Liver (tissue), 9 donors: Measurements from ENCODE around the gene CEP120. TPM values are rescaled to one million over a fixed set of nuclear protein-coding genes. Genes with fewer than 3 reads are reported as not detected.

Experiments
- DNase-seq: peaks from one replicate; pipeline ENCODE4 v3.0.0-alpha.2; 2017; ENCODE audit warnings: low spot score
- H3K27ac ChIP-seq, 2 donors: one replicate each; pipeline ENCODE4 v1.7.0; 2013; ENCODE audit warnings: inconsistent platforms in 2 of 2, low read length in 2 of 2, control low read depth in 1 of 2, low read depth in 1 of 2, mild to moderate bottlenecking in 1 of 2
- H3K27me3 ChIP-seq, 4 donors: one replicate each; pipeline versions ENCODE4 v1.6.1 to v1.7.0; 2013; ENCODE audit warnings: low read length in 3 of 4, inconsistent platforms in 1 of 4, mild to moderate bottlenecking in 1 of 4, moderate library complexity in 1 of 4; ENCODE audit not compliant: control insufficient read depth in 4 of 4, insufficient read depth in 4 of 4
- H3K36me3 ChIP-seq, 4 donors: one replicate each; pipeline versions ENCODE4 v1.6.1 to v1.7.0; 2013; ENCODE audit warnings: low read length in 3 of 4, mild to moderate bottlenecking in 3 of 4, low read depth in 1 of 4, moderate library complexity in 1 of 4; ENCODE audit not compliant: control insufficient read depth in 4 of 4, insufficient read depth in 3 of 4
- H3K4me1 ChIP-seq, 4 donors: one replicate each; pipeline versions ENCODE4 v1.6.1 to v1.7.0; 2013; ENCODE audit warnings: low read length in 3 of 4, mild to moderate bottlenecking in 3 of 4, moderate library complexity in 1 of 4; ENCODE audit not compliant: control insufficient read depth in 4 of 4, insufficient read depth in 4 of 4
- H3K4me3 ChIP-seq, 3 donors: one replicate each; pipeline versions ENCODE4 v1.6.1 to v1.7.0; 2013; ENCODE audit warnings: low read length in 3 of 3, control low read depth in 1 of 3, low read depth in 1 of 3, mild to moderate bottlenecking in 1 of 3
- H3K9ac ChIP-seq, 2 donors: one replicate each; pipeline ENCODE4 v1.7.0; 2013; ENCODE audit warnings: low read length in 2 of 2, mild to moderate bottlenecking in 2 of 2, moderate library complexity in 2 of 2, control low read depth in 1 of 2, low read depth in 1 of 2
- H3K9me3 ChIP-seq, 4 donors: one replicate each; pipeline versions ENCODE4 v1.6.1 to v1.7.0; 2013; ENCODE audit warnings: low read length in 3 of 4; ENCODE audit not compliant: control insufficient read depth in 4 of 4
- FOXA1 ChIP-seq: IDR thresholded peaks from 2 replicates; pipeline ENCODE4 v1.6.1; 2016; ENCODE audit warnings: antibody characterized with exemption
- FOXA2 ChIP-seq: IDR thresholded peaks from 2 replicates; pipeline ENCODE4 v1.6.1; 2016; ENCODE audit warnings: antibody characterized with exemption
- HNF4G ChIP-seq: IDR thresholded peaks from 2 replicates; pipeline ENCODE4 v1.6.1; 2016; ENCODE audit warnings: antibody characterized with exemption
- MAX ChIP-seq: IDR thresholded peaks from 2 replicates; pipeline ENCODE4 v1.6.1; 2016; ENCODE audit warnings: antibody characterized with exemption
- NR2F2 ChIP-seq: IDR thresholded peaks from 2 replicates; pipeline ENCODE4 v1.6.1; 2016; ENCODE audit warnings: antibody characterized with exemption
- RAD21 ChIP-seq, 2 donors: IDR thresholded peaks; 2 replicates each; pipeline ENCODE4 v1.6.1; 2016; ENCODE audit warnings: antibody characterized with exemption in 2 of 2, mild to moderate bottlenecking in 2 of 2
- REST ChIP-seq: IDR thresholded peaks from 2 replicates; pipeline ENCODE4 v1.6.1; 2016; ENCODE audit warnings: antibody characterized with exemption, mild to moderate bottlenecking
- RXRA ChIP-seq, 2 donors: IDR thresholded peaks; 2 replicates each; pipeline ENCODE4 v1.6.1; 2017 to 2018; ENCODE audit warnings: antibody characterized with exemption in 2 of 2, mild to moderate bottlenecking in 1 of 2
- SP1 ChIP-seq: IDR thresholded peaks from 2 replicates; pipeline ENCODE4 v1.6.1; 2018; ENCODE audit warnings: antibody characterized with exemption, mild to moderate bottlenecking
- TAF1 ChIP-seq: conservative IDR thresholded peaks from 2 replicates; pipeline ENCODE4 v1.6.1; 2016; ENCODE audit warnings: antibody characterized with exemption, mild to moderate bottlenecking
- YY1 ChIP-seq: IDR thresholded peaks from 2 replicates; pipeline ENCODE4 v1.6.1; 2016; ENCODE audit warnings: antibody characterized with exemption, mild to moderate bottlenecking
- ZBTB33 ChIP-seq: IDR thresholded peaks from 2 replicates; pipeline ENCODE4 v1.6.1; 2016; ENCODE audit warnings: antibody characterized with exemption
- WGBS: extraction: QIAGEN DNeasy Blood & Tissue Kit; methylation state at CpG from one replicate; pipeline ENCODE4 v1.1.7; 2013; 5-methylcytosine and 5-hydroxymethylcytosine counted together
- polyA plus RNA-seq, 2 donors: library from polyadenylated mRNA; stranded (reverse) in 1 of 2; unstranded in 1 of 2; fragments of 200-250 nt in 1 of 2; fragments of >200 nt in 1 of 2; fragmentation: Nextera tagmentation in 1 of 2; extraction: Ambion mirVana in 1 of 2; gene quantifications; one replicate each; pipeline versions ENCODE4 v1.2.1 to v1.2.3, GENCODE V29; 2013 to 2015
- total RNA-seq, 2 donors: library from RNA; depleted of rRNA; stranded (reverse); fragments of >200 nt; gene quantifications; one replicate each; pipeline ENCODE4 v1.2.3, GENCODE V29; 2014
- TF ChIP-seq, protein P1 (sequence below): fragments of 150-350 bp; IDR thresholded peaks from 2 replicates; pipeline ENCODE4 v1.5.1; 2017; ENCODE audit warnings: improper control_type of control experiment, low read depth, low read length; ENCODE audit not compliant: missing input control
- donor health status: healthy.
- donor health status: healthy.
- donor health status: healthy.
- donor health status: healthy.
- donor health status: healthy.

CEP120 gene
- total and polyA plus RNA-seq, 4 donors: 2.1 to 11.0 (median 6.7) TPM

GRCh38 chr5:123304777-123305316 is 118.4 kb downstream of the CEP120 start:
- no peak for TF ChIP-seq RXRA (IDR thresholded peaks at IDR 0.05)
- no peak for TF ChIP-seq REST
- no peak for TF ChIP-seq TAF1
- TF ChIP-seq NR2F2: no peak
- TF ChIP-seq FOXA1: no peak
- TF ChIP-seq, protein P1, sequence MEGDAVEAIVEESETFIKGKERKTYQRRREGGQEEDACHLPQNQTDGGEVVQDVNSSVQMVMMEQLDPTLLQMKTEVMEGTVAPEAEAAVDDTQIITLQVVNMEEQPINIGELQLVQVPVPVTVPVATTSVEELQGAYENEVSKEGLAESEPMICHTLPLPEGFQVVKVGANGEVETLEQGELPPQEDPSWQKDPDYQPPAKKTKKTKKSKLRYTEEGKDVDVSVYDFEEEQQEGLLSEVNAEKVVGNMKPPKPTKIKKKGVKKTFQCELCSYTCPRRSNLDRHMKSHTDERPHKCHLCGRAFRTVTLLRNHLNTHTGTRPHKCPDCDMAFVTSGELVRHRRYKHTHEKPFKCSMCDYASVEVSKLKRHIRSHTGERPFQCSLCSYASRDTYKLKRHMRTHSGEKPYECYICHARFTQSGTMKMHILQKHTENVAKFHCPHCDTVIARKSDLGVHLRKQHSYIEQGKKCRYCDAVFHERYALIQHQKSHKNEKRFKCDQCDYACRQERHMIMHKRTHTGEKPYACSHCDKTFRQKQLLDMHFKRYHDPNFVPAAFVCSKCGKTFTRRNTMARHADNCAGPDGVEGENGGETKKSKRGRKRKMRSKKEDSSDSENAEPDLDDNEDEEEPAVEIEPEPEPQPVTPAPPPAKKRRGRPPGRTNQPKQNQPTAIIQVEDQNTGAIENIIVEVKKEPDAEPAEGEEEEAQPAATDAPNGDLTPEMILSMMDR: no peak
- no peak for TF ChIP-seq RAD21 (IDR thresholded peaks at IDR 0.05)
- no peak for TF ChIP-seq FOXA2
- TF ChIP-seq HNF4G: no peak
- no peak for TF ChIP-seq SP1
- no peak for TF ChIP-seq ZBTB33
- no peak for TF ChIP-seq YY1
- Histone ChIP-seq H3K36me3 (no peaks in the 10 kb centered on the region), H3K9me3 (no peaks in the 10 kb centered on the region), H3K4me3 (no peak overlapping the region), H3K4me1 (no peaks in the 10 kb centered on the region), H3K27me3 (peaks cover 0 to 3% (median 0%) of the 10 kb centered on the region in 4 donors), H3K9ac (no peak overlapping the region), H3K27ac (no peak overlapping the region)
- no peak for DNase-seq

DNA sequence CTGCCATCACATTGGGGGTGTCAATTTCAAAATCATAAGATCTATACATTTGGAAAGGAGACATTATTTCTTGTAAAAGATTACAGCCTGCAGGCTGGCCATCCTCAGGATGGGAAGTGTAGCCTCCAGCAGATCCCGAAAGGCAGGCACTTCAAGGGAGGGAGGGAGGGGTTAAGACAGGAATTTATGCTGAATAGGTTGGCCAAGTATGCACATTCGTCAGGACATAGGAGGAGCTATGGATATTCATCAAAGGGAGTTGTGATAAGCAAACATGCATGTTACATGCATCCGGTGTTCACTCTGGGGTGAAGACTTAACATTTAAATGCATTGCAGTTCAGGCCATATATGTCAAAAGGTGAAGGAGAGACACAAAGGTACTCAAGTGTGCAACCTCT is 119.4 kb downstream of the CEP120 start:
- Histone ChIP-seq H3K9me3 (no peaks in the 10 kb centered on the region), H3K4me1 (no peaks in the 10 kb centered on the region), H3K27ac (no peak overlapping the region), H3K4me3 (no peak overlapping the region), H3K36me3 (no peaks in the 10 kb centered on the region), H3K27me3 (peaks cover 0 to 3% (median 0%) of the 10 kb centered on the region in 4 donors), H3K9ac (no peak overlapping the region)
- 83% methylated on average over 3 of the region's 3 CpGs for WGBS
- no peak for TF ChIP-seq MAX
- no peak for TF ChIP-seq FOXA1
- no peak for TF ChIP-seq NR2F2
- TF ChIP-seq FOXA2: no peak
- TF ChIP-seq RAD21 (IDR thresholded peaks at IDR 0.05): no peak
- TF ChIP-seq REST: no peak
- TF ChIP-seq HNF4G: no peak
- TF ChIP-seq, protein P1: no peak
- TF ChIP-seq TAF1: no peak
- DNase-seq: no peak
